ENCODE data around the gene NF2. TPM values are rescaled to one million over a fixed set of nuclear protein-coding genes. Genes with fewer than 3 reads are reported as not detected.
"Not testable (repeated sequence)": the region's sequence is repeated elsewhere in the genome, so short reads cannot be mapped to it uniquely, and the experiment has no call there.

Gene NF2
- total and polyA plus RNA-seq, 12 donors, result 12.2 to 67.4 (median 45.5) TPM

DNA sequence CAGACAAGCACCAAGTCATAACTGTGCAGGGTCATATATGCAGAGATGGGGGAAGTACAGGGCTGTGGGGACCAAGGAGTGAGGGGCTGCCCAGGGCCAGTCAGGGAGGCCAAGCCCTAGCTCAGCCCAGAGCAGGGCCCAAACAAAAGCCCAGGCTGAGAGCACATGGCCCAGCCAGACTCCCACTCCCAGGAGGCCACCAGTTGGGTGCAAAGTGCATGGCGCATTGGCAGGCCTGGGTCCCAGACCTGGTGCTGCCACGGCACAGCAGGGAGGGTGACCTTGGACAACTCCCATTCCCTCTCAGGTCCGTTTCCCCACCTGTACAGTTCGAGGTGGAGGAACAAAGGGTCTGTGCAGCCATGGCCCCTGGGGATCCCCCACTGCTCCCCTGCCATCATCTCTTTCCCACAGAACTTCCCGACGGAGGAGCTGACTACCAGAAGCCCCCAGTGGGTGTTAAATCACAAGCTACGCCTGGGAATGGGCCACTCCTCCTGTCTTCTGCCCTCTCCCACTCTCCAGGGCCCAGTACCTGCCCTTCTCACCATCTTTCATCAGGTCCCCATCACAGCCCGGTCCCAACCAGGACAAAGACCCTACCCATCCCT lies 23.1 kb upstream of the NF2 start:
- H3K9me3 ChIP-seq (replicated peaks in 1 of 3), result no peaks in the 10 kb centered on the region
- no peaks in the 10 kb centered on the region for H3K27me3 ChIP-seq
- 26 to 35% (median 29%) methylated on average over 7 to 8 of the region's 8 CpGs for WGBS, 4 donors
- DNase-seq, result no peak
- H3K4me1 ChIP-seq (replicated peaks in 1 of 2), result no peaks in the 10 kb centered on the region
- H3K27ac ChIP-seq, result peak overlapping the region in 4 of 5 donors; percentile 15 to 67 (median 38)
- H3K4me3 ChIP-seq, result peak overlapping the region in 2 of 4 donors; percentile 38 to 89
- no peak for TF ChIP-seq POLR2A (IDR thresholded peaks at IDR 0.05)
- TF ChIP-seq, protein P1, sequence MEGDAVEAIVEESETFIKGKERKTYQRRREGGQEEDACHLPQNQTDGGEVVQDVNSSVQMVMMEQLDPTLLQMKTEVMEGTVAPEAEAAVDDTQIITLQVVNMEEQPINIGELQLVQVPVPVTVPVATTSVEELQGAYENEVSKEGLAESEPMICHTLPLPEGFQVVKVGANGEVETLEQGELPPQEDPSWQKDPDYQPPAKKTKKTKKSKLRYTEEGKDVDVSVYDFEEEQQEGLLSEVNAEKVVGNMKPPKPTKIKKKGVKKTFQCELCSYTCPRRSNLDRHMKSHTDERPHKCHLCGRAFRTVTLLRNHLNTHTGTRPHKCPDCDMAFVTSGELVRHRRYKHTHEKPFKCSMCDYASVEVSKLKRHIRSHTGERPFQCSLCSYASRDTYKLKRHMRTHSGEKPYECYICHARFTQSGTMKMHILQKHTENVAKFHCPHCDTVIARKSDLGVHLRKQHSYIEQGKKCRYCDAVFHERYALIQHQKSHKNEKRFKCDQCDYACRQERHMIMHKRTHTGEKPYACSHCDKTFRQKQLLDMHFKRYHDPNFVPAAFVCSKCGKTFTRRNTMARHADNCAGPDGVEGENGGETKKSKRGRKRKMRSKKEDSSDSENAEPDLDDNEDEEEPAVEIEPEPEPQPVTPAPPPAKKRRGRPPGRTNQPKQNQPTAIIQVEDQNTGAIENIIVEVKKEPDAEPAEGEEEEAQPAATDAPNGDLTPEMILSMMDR (IDR thresholded peaks at IDR 0.05), result no peak
- H3K36me3 ChIP-seq (replicated peaks in 1 of 2), result no peaks in the 10 kb centered on the region
- intact Hi-C loops (cut with DNase I), result no loop called here

DNA sequence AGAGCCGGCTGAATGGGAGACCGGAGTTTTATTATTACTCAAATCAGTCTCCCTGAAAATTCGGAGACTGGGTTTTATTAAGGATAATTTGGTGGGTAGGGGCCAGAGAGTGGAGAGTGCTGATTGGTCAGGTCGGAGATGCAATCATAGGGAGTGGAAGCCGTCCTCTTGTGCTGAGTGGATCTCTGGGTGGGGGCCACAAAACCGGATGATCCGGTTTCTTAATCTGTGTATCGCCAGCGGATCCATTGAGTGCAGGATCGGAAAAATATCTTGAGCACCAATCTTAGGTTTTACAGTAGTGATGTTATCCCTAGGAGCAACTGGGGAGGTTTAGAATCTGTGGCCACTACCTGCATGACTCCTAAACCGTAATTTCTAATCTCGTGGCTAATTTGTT lies 21.6 kb upstream of the NF2 start:
- peak overlapping the region in 1 of 4 donors; percentile 89 for H3K4me3 ChIP-seq

GRCh38 chr22:29584975-29585374 lies 18.5 kb upstream of the NF2 start:
- TF ChIP-seq, protein P1 (IDR thresholded peaks at IDR 0.05), result no peak
- no peak for TF ChIP-seq POLR2A (IDR thresholded peaks at IDR 0.05)
- intact Hi-C loops (cut with DNase I), result no loop called here
- no peaks in the 10 kb centered on the region for H3K9me3 ChIP-seq (replicated peaks in 1 of 3)
- WGBS, 4 donors, result 71 to 90% (median 76%) methylated on average over 3 to 5 of the region's 5 CpGs
- H3K27ac ChIP-seq, result no peak overlapping the region
- DNase-seq, result peak in 1 of 7 donors; percentile 28
- H3K27me3 ChIP-seq, result no peaks in the 10 kb centered on the region
- H3K4me1 ChIP-seq (replicated peaks in 1 of 2), result no peaks in the 10 kb centered on the region
- H3K36me3 ChIP-seq (replicated peaks in 1 of 2), result no peaks in the 10 kb centered on the region
- H3K4me3 ChIP-seq, result no peak overlapping the region

More for the DNA sequence above, 21.6 kb upstream of the NF2 start:
- H3K27ac ChIP-seq, result no peak overlapping the region
- H3K4me1 ChIP-seq (replicated peaks in 1 of 2), result no peaks in the 10 kb centered on the region
- WGBS, 4 donors, result 88 to 91% (median 90%) methylated on average over 12 of the region's 12 CpGs
- H3K9me3 ChIP-seq (replicated peaks in 1 of 3), result no peaks in the 10 kb centered on the region
- TF ChIP-seq POLR2A (IDR thresholded peaks at IDR 0.05), result no peak
- TF ChIP-seq, protein P1 (IDR thresholded peaks at IDR 0.05), result no peak
- intact Hi-C loops (cut with DNase I), result no loop called here
- no peaks in the 10 kb centered on the region for H3K27me3 ChIP-seq
- no peaks in the 10 kb centered on the region for H3K36me3 ChIP-seq (replicated peaks in 1 of 2)
- no peak for DNase-seq

DNA sequence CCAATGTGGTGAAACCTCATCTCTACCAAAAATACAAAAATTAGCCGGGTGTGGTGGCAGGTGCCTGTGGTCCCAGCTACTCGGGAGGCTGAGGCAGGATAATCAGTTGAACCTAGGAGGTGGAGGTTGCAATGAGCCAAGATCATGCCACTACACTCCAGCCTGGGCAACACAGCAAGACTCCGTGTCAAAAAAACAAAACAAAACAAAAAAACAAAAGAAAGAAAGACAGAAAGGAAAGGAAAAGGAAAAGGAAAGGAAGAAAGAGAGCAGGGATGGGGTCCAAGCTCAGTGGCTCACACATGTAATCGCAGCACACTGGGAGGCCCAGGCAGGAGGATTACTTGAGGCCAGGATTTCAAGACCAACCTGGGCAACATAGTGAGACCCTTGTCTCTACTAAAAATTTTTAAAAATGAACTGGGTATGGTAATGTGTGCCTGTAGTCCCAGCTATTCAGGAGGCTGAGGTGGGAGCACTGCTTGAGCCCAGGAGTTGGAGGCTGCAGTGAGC lies 17.2 kb upstream of the NF2 start:
- intact Hi-C loops (cut with DNase I); DNase-seq; H3K9me3 ChIP-seq (replicated peaks in 1 of 3); H3K27me3 ChIP-seq; H3K27ac ChIP-seq; H3K4me3 ChIP-seq; H3K36me3 ChIP-seq (replicated peaks in 1 of 2); H3K4me1 ChIP-seq (replicated peaks in 1 of 2): not testable (repeated sequence)
- WGBS, 4 donors, result 83 to 94% (median 90%) methylated on average over 4 of the region's 4 CpGs
